ENCODE measurements around the gene CLCA4. TPM values are rescaled to one million over a fixed set of nuclear protein-coding genes. Genes with fewer than 3 reads are reported as not detected.

CLCA4 gene
- total and polyA plus RNA-seq, 10 of the 15 experiments (the other 5 are each of a cell fraction or from before 2014, with no cell fraction given) = 0.01 to 0.08 TPM; not detected in 8

DNA sequence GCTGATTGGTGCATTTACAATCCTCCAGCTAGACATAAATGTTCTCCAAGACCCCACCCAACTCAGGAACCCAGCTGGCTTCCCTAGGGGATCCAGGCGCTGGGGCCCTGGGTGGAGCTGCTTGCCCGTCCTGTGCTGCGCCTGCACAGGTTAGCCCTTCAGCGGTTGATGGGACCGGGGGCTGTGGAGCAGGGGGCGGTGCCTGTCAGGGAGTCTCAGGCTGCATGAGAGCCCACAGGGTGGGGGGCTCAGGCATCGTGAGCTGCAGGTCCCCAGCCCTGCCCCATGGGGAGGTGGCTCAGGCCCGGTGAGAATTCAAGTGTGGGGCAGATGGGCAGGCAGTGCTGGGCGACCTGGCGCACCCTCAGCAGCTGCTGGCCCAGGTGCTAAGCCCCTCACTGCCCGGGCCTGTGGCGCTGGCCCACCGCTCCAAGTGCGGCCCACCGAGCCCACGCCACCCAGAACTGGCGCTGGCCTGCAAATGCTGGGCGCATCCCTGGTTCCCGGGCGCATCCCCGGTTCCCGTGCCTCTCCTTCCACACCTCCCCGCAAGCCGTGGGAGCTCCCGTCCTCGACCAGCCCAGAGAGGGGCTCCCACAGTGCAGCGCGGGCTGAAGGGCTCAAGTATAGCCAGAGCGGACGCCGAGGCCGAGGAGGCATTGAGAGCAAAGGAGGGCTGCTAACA, 23.1 kb upstream of the CLCA4 start:
- Histone ChIP-seq H3K36me3 (ENCODE audit: control insufficient read depth in 2 of 2, insufficient read depth in 2 of 2, low read length in 1 of 2) (no peaks in the 10 kb centered on the region), H3K9ac (ENCODE audit: control insufficient read depth, insufficient read depth, low read length) (no peak overlapping the region), H3K4me3 (no peak overlapping the region), H3K4me2 (ENCODE audit: control insufficient read depth, insufficient read depth) (no peak overlapping the region), H3K27me3 (replicated peaks in 1 of 2; ENCODE audit: control insufficient read depth in 2 of 2, insufficient read depth in 2 of 2, low read length in 1 of 2) (no peaks in the 10 kb centered on the region), H2AFZ (ENCODE audit: control insufficient read depth, low read depth, low read length) (no peak overlapping the region), H3K9me3 (replicated peaks; ENCODE audit: control insufficient read depth, insufficient read depth, low read length) (no peaks in the 10 kb centered on the region), H3K27ac (ENCODE audit: control insufficient read depth, insufficient read depth) (no peak overlapping the region), H3K4me1 (ENCODE audit: control insufficient read depth, insufficient read depth, low read length) (no peaks in the 10 kb centered on the region), H3K79me2 (ENCODE audit: control insufficient read depth, insufficient read depth, low read length) (no peaks in the 10 kb centered on the region), H4K20me1 (ENCODE audit: control insufficient read depth, insufficient read depth) (no peaks in the 10 kb centered on the region)
- no peak for DNase-seq (ENCODE audit: low read depth, low spot score)
- ChIA-PET SMC1A (ENCODE audit: uncharacterized antibody, unreplicated experiment) (no interaction called here), POLR2A (no interaction called here), CTCF (no interaction called here), RAD21 (ENCODE audit: unreplicated experiment) (no interaction called here)
- ATAC-seq = no peak
- TF ChIP-seq NR2F1 (conservative IDR thresholded peaks at IDR 0.05) (no peak), RELA (IDR thresholded peaks at IDR 0.05; ENCODE audit: borderline replicate concordance, partially characterized antibody) (no peak), TBL1XR1 (IDR thresholded peaks at IDR 0.05; ENCODE audit: low read depth, low read length) (no peak), JUNB (IDR thresholded peaks at IDR 0.05) (no peak), WRNIP1 (IDR thresholded peaks at IDR 0.05; ENCODE audit: borderline replicate concordance, low read depth, low read length) (no peak), MXI1 (IDR thresholded peaks at IDR 0.05; ENCODE audit: low read depth, low read length) (no peak), CHD4 (IDR thresholded peaks at IDR 0.05) (no peak), RB1 (IDR thresholded peaks at IDR 0.05; ENCODE audit: borderline replicate concordance) (no peak)
- TF ChIP-seq, protein P1, sequence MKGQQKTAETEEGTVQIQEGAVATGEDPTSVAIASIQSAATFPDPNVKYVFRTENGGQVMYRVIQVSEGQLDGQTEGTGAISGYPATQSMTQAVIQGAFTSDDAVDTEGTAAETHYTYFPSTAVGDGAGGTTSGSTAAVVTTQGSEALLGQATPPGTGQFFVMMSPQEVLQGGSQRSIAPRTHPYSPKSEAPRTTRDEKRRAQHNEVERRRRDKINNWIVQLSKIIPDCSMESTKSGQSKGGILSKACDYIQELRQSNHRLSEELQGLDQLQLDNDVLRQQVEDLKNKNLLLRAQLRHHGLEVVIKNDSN (IDR thresholded peaks at IDR 0.05; ENCODE audit: borderline replicate concordance, extremely low read length, insufficient read depth, low read depth, low read length) = no peak
- WGBS (ENCODE audit: insufficient coverage, insufficient replicate concordance, low lambda C conversion rate, missing lambda C conversion rate) = 62% methylated on average over 32 of the region's 32 CpGs
- FAIRE-seq = no peak
- intact Hi-C loops (cut with micrococcal nuclease; ENCODE audit: unreplicated experiment) (no loop called here), in situ Hi-C loops (cut with MboI) (loop anchor here (25.0 kb wide), 1 partner anchor 563 kb away; no protein-coding TSS in a partner anchor)
- BruUV-seq (replicated peaks) = no TSS peak

All from GM12878 (cell line).